Measurements from ENCODE around the gene SPRYD4.

The SPRYD4 gene

DNA sequence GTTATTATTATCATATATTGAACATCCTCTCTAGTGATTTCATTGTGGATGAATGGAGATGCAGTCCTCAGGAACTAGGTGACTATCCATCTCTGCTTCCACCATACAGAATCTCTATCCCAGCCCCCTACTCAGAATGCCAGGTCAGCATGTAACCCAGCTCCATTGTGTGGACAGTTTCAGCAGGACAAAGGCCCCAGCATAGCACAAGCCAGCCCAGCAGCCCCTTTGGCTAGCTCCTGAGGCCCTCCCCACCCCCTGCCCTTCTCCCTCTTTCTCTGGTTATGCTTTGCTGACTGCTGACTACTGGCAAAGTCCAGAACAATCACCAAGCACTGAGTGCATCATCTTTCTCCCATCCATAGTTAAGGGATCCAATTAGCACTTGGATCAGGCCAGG is 5.8 kb upstream of the SPRYD4 start:
- no peak for DNase-seq (ENCODE audit: extremely low read depth, insufficient read length)
- no peak for TF ChIP-seq CTCF (IDR thresholded peaks at IDR 0.05; ENCODE audit: insufficient read depth, low read length, poor library complexity, severe bottlenecking)
- Histone ChIP-seq H3K27me3 (replicated peaks; ENCODE audit: control insufficient read depth, insufficient read depth, low read length) (no peaks in the 10 kb centered on the region), H3K36me3 (ENCODE audit: control insufficient read depth, insufficient read depth, low read length) (no peaks in the 10 kb centered on the region), H3K4me3 (replicated peaks; ENCODE audit: low read depth, low read length) (no peak overlapping the region)

GRCh38 chr12:56469007-56469930 is 891 bp downstream of the SPRYD4 start:
- peak; percentile 36 for DNase-seq (ENCODE audit: extremely low read depth, insufficient read length)
- Histone ChIP-seq H3K27me3 (replicated peaks; ENCODE audit: control insufficient read depth, insufficient read depth, low read length) (no peaks in the 10 kb centered on the region), H3K36me3 (ENCODE audit: control insufficient read depth, insufficient read depth, low read length) (peaks cover 3% of the 10 kb centered on the region), H3K4me3 (replicated peaks; ENCODE audit: low read depth, low read length) (peak overlapping the region; percentile 93)
- no peak for TF ChIP-seq CTCF (IDR thresholded peaks at IDR 0.05; ENCODE audit: insufficient read depth, low read length, poor library complexity, severe bottlenecking)

GRCh38 chr12:56474389-56474788 is 6.0 kb downstream of the SPRYD4 start:
- no peak for DNase-seq (ENCODE audit: extremely low read depth, insufficient read length)
- no peak for TF ChIP-seq CTCF (IDR thresholded peaks at IDR 0.05; ENCODE audit: insufficient read depth, low read length, poor library complexity, severe bottlenecking)

DNA sequence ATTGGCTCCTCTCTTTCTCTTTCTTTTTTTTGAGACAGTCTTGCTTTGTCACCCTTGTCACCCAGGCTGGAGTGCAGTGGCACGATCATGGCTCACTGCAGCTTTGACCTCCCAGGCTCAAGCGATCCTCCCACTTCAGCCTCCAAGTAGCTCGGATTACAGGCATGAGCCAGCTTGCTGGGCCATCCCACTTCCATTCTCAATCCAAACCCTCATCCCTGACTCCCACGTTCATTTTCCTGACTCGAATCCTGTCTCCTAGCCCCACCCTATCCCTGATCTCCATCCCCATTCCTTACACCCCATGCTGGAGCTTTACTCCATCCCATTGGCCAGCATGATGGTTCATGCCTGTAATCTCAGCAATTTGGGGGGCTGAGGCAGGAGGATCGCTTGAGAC is 7.8 kb downstream of the SPRYD4 start:
- no peak for TF ChIP-seq CTCF (IDR thresholded peaks at IDR 0.05; ENCODE audit: insufficient read depth, low read length, poor library complexity, severe bottlenecking)
- peaks cover 8% of the 10 kb centered on the region for H3K36me3 ChIP-seq (ENCODE audit: control insufficient read depth, insufficient read depth, low read length)
- H3K4me3 ChIP-seq (replicated peaks; ENCODE audit: low read depth, low read length) = no peak overlapping the region
- no peak for DNase-seq (ENCODE audit: extremely low read depth, insufficient read length)
- H3K27me3 ChIP-seq (replicated peaks; ENCODE audit: control insufficient read depth, insufficient read depth, low read length) = no peaks in the 10 kb centered on the region

More at GRCh38 chr12:56474389-56474788, 6.0 kb downstream of the SPRYD4 start:
- Histone ChIP-seq H3K27me3 (replicated peaks; ENCODE audit: control insufficient read depth, insufficient read depth, low read length) (no peaks in the 10 kb centered on the region), H3K36me3 (ENCODE audit: control insufficient read depth, insufficient read depth, low read length) (peaks cover 8% of the 10 kb centered on the region), H3K4me3 (replicated peaks; ENCODE audit: low read depth, low read length) (no peak overlapping the region)

GRCh38 chr12:56476972-56477432 is 8.6 kb downstream of the SPRYD4 start:
- no peak for TF ChIP-seq CTCF (IDR thresholded peaks at IDR 0.05; ENCODE audit: insufficient read depth, low read length, poor library complexity, severe bottlenecking)

More at GRCh38 chr12:56476972-56477432, 8.6 kb downstream of the SPRYD4 start:
- no peak overlapping the region for H3K4me3 ChIP-seq (replicated peaks; ENCODE audit: low read depth, low read length)
- H3K27me3 ChIP-seq (replicated peaks; ENCODE audit: control insufficient read depth, insufficient read depth, low read length) = no peaks in the 10 kb centered on the region
- DNase-seq (ENCODE audit: extremely low read depth, insufficient read length) = no peak
- H3K36me3 ChIP-seq (ENCODE audit: control insufficient read depth, insufficient read depth, low read length) = peaks cover 7% of the 10 kb centered on the region
